GM12878 (cell line): ENCODE results near the gene FIGNL2. TPM values are rescaled to one million over a fixed set of nuclear protein-coding genes. Genes with fewer than 3 reads are reported as not detected.

Source experiments
- ATAC-seq: fragments of 200-7000 bp; cut with Tn5 transposase; 3 replicates; pipeline ENCODE4 v1.9.1; 2020; ENCODE audit warnings: mild to moderate bottlenecking, moderate library complexity
- BruUV-seq: library from RNA; stranded (reverse); fragments of 400-500 nt; replicated peaks from 2 replicates; lab custom pipeline; 2021; lab: Mats Ljungman, UMichigan
- CTCF ChIA-PET: fragments of 300-600 bp; sonication (Branson Sonifier 250); formaldehyde crosslinking; extraction: SDS; loops from one replicate; lab custom pipeline; 2021; ENCODE audit warnings: inconsistent platforms; lab: Yijun Ruan, JAX
- POLR2A ChIA-PET: fragments of 350-600 bp; formaldehyde crosslinking; extraction: SDS; loops from one replicate; lab custom pipeline; 2021; ENCODE audit warnings: inconsistent platforms; lab: Charles Lee
- RAD21 ChIA-PET: fragments of 300-600 bp; sonication (Branson Sonifier 250); formaldehyde crosslinking; loops from one replicate; lab custom pipeline; 2023; ENCODE audit warnings: antibody characterized with exemption; ENCODE audit not compliant: unreplicated experiment; lab: Charles Lee
- SMC1A ChIA-PET: fragments of 300-600 bp; sonication (Branson Sonifier 250); formaldehyde crosslinking; loops from one replicate; lab custom pipeline; 2023; ENCODE audit not compliant: unreplicated experiment, uncharacterized antibody; lab: Charles Lee
- DNase-seq: peaks from one replicate; pipeline ENCODE4 v3.0.0-alpha.2; 2011; ENCODE audit warnings: low read depth, low spot score
- FAIRE-seq: peaks from 3 replicates; lab custom pipeline; 2011; peaks lifted over from hg19 to GRCh38; lab: Jason Lieb, UNC
- H2AFZ ChIP-seq: 2 replicates; pipeline ENCODE4 v1.6.0; 2011; ENCODE audit warnings: low read depth, low read length, control low read depth; ENCODE audit not compliant: control insufficient read depth
- H3K27ac ChIP-seq: 2 replicates; pipeline ENCODE4 v1.5.1; 2011; ENCODE audit warnings: control low read depth; ENCODE audit not compliant: control insufficient read depth, insufficient read depth
- H3K27me3 ChIP-seq, 2 experiments: replicated peaks in 1 of 2; 2 replicates each; pipeline versions ENCODE4 v1.6.0 to v1.6.1; 2011; ENCODE audit warnings: low read length in 1 of 2; ENCODE audit not compliant: control insufficient read depth in 2 of 2, insufficient read depth in 2 of 2
- H3K36me3 ChIP-seq, 2 experiments: 2 replicates each; pipeline ENCODE4 v1.5.1; 2011; ENCODE audit warnings: low read length in 1 of 2; ENCODE audit not compliant: control insufficient read depth in 2 of 2, insufficient read depth in 2 of 2
- H3K4me1 ChIP-seq: 2 replicates; pipeline ENCODE4 v1.6.1; 2011; ENCODE audit warnings: mild to moderate bottlenecking, low read length, moderate library complexity, mixed read lengths; ENCODE audit not compliant: control insufficient read depth, insufficient read depth
- H3K4me2 ChIP-seq: 2 replicates; pipeline ENCODE4 v1.6.0; 2011; ENCODE audit warnings: control low read depth; ENCODE audit not compliant: control insufficient read depth, insufficient read depth
- H3K4me3 ChIP-seq: fragments of 200-600 bp; sonication (generic); 2 replicates; pipeline ENCODE4 v1.5.1; 2016
- H3K79me2 ChIP-seq: 2 replicates; pipeline ENCODE4 v1.6.0; 2011; ENCODE audit warnings: low read length; ENCODE audit not compliant: control insufficient read depth, insufficient read depth
- H3K9ac ChIP-seq: 2 replicates; pipeline ENCODE4 v1.8.0; 2011; ENCODE audit warnings: low read length, control low read depth, mixed read lengths; ENCODE audit not compliant: control insufficient read depth, insufficient read depth
- H3K9me3 ChIP-seq: replicated peaks from 3 replicates; pipeline ENCODE4 v1.5.1; 2011; ENCODE audit warnings: mild to moderate bottlenecking, low read length; ENCODE audit not compliant: control insufficient read depth, insufficient read depth
- H4K20me1 ChIP-seq: 2 replicates; pipeline ENCODE4 v1.6.0; 2011; ENCODE audit not compliant: control insufficient read depth, insufficient read depth
- SUZ12 ChIP-seq: fragments of 200-600 bp; sonication (generic); IDR thresholded peaks from one replicate; pipeline ENCODE4 v1.6.1; 2018; ENCODE audit warnings: antibody characterized with exemption, mild to moderate bottlenecking; ENCODE audit not compliant: unreplicated experiment
- ZBTB4 ChIP-seq: fragments of 450-650 bp; formaldehyde crosslinking; IDR thresholded peaks from 2 replicates; pipeline ENCODE4 v1.4.0; 2022; ENCODE audit warnings: mild to moderate bottlenecking, moderate library complexity
- WGBS: methylation state at CpG from one replicate; pipeline ENCODE4 v1.1.6; 2016; ENCODE audit warnings: low lambda C conversion rate; ENCODE audit not compliant: insufficient replicate concordance, insufficient coverage; ENCODE audit errors: missing lambda C conversion rate; 5-methylcytosine and 5-hydroxymethylcytosine counted together
- in situ Hi-C: fragments of 300-500 bp; cut with MboI; formaldehyde crosslinking; loops from 9 replicates; pipeline ENCODE4 v1.14.3; 2018; ENCODE audit warnings: mixed read lengths
- intact Hi-C: fragments of 100-400 bp; cut with micrococcal nuclease; formaldehyde crosslinking; loops from one replicate; pipeline ENCODE4 v1.14.2; 2022; ENCODE audit not compliant: unreplicated experiment
- polyA plus RNA-seq, 11 experiments: library from polyadenylated mRNA; depleted of rRNA in 4 of 11; unstranded in 6 of 11; stranded (reverse) in 5 of 11; fragments of >200 nt; fragmentation: Nextera tagmentation in 4 of 11; fragmentation: Illumina TruSeq in 1 of 11; extraction: Ambion mirVana in 4 of 11; extraction: Trizol in 1 of 11; gene quantifications; 1 replicate in 1 of 11; 2 replicates in 10 of 11; pipeline versions ENCODE4 v1.2.1 to v1.2.3, GENCODE V29; 2011 to 2016; ENCODE audit warnings: inconsistent platforms in 2 of 11, missing spikeins in 2 of 11, low read depth in 1 of 11
- total RNA-seq, 4 experiments: library from RNA; depleted of rRNA in 3 of 4; stranded (reverse); fragments of >200 nt in 3 of 4; fragmentation: Illumina TruSeq in 1 of 4; extraction: Trizol in 1 of 4; gene quantifications; 2 replicates each; pipeline versions ENCODE4 v1.2.1 to v1.2.3, GENCODE V29; 2013 to 2021

The FIGNL2 gene
- total and polyA plus RNA-seq, 10 of the 15 experiments (the other 5 are each of a cell fraction or from before 2014, with no cell fraction given) = not detected

GRCh38 chr12:51868821-51869495 is 20.4 kb upstream of the FIGNL2 start:
- WGBS = 21% methylated on average over 59 of the region's 67 CpGs
- Histone ChIP-seq H2AFZ (no peak overlapping the region), H3K9ac (no peak overlapping the region), H3K36me3 (no peaks in the 10 kb centered on the region), H3K4me1 (no peaks in the 10 kb centered on the region), H3K27ac (no peak overlapping the region), H4K20me1 (no peaks in the 10 kb centered on the region), H3K79me2 (no peaks in the 10 kb centered on the region), H3K27me3 (peaks cover 13 to 14% of the 10 kb centered on the region in 2 experiments), H3K4me3 (no peak overlapping the region), H3K4me2 (no peak overlapping the region), H3K9me3 (no peaks in the 10 kb centered on the region)
- ChIA-PET CTCF (no interaction called here), POLR2A (no interaction called here), SMC1A (no interaction called here), RAD21 (no interaction called here)
- TF ChIP-seq ZBTB4 (CRISPR knock-in tag) (no peak), SUZ12 (peak; percentile 40)
- intact Hi-C loops (no loop called here), in situ Hi-C loops (no loop called here)
- FAIRE-seq (no peak), DNase-seq (no peak), ATAC-seq (no peak)
- BruUV-seq = no TSS peak
